Measurements from ENCODE around the gene FLNB.

- TF ChIP-seq, protein P1, sequence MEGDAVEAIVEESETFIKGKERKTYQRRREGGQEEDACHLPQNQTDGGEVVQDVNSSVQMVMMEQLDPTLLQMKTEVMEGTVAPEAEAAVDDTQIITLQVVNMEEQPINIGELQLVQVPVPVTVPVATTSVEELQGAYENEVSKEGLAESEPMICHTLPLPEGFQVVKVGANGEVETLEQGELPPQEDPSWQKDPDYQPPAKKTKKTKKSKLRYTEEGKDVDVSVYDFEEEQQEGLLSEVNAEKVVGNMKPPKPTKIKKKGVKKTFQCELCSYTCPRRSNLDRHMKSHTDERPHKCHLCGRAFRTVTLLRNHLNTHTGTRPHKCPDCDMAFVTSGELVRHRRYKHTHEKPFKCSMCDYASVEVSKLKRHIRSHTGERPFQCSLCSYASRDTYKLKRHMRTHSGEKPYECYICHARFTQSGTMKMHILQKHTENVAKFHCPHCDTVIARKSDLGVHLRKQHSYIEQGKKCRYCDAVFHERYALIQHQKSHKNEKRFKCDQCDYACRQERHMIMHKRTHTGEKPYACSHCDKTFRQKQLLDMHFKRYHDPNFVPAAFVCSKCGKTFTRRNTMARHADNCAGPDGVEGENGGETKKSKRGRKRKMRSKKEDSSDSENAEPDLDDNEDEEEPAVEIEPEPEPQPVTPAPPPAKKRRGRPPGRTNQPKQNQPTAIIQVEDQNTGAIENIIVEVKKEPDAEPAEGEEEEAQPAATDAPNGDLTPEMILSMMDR (IDR thresholded peaks at IDR 0.05) = no peak
- TF ChIP-seq POLR2A (IDR thresholded peaks at IDR 0.05) = no peak
These were observed 153.5 kb downstream of the FLNB start for GRCh38 chr3:58161435-58162398.

All from thyroid gland (tissue), 4 donors.